ENCODE results near the gene SDHC. TPM values are rescaled to one million over a fixed set of nuclear protein-coding genes. Genes with fewer than 3 reads are reported as not detected.

The SDHC gene
- total and polyA plus RNA-seq, 2 experiments from 2014 or later: 84.4 to 107 TPM

DNA sequence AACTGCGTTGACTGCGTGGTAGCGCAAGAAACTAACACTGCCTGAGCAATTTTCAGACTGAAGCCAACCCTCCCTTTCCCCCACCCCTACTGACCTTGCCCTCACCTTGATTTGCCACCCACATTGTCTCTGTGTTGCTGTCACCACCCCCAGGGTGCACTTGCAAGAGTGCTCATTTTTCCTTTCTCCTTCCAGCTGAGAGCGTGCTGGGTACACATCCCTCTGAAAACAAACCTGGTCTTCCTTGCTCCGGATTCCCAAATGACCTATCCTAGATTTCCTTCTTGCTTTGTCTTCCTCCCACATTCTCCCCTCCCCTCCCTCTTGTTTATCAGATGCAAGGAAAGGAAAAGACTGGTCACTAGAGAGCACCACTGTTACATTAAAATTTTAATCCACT, 28.7 kb upstream of the SDHC start (continued):
- TF ChIP-seq, protein P1, sequence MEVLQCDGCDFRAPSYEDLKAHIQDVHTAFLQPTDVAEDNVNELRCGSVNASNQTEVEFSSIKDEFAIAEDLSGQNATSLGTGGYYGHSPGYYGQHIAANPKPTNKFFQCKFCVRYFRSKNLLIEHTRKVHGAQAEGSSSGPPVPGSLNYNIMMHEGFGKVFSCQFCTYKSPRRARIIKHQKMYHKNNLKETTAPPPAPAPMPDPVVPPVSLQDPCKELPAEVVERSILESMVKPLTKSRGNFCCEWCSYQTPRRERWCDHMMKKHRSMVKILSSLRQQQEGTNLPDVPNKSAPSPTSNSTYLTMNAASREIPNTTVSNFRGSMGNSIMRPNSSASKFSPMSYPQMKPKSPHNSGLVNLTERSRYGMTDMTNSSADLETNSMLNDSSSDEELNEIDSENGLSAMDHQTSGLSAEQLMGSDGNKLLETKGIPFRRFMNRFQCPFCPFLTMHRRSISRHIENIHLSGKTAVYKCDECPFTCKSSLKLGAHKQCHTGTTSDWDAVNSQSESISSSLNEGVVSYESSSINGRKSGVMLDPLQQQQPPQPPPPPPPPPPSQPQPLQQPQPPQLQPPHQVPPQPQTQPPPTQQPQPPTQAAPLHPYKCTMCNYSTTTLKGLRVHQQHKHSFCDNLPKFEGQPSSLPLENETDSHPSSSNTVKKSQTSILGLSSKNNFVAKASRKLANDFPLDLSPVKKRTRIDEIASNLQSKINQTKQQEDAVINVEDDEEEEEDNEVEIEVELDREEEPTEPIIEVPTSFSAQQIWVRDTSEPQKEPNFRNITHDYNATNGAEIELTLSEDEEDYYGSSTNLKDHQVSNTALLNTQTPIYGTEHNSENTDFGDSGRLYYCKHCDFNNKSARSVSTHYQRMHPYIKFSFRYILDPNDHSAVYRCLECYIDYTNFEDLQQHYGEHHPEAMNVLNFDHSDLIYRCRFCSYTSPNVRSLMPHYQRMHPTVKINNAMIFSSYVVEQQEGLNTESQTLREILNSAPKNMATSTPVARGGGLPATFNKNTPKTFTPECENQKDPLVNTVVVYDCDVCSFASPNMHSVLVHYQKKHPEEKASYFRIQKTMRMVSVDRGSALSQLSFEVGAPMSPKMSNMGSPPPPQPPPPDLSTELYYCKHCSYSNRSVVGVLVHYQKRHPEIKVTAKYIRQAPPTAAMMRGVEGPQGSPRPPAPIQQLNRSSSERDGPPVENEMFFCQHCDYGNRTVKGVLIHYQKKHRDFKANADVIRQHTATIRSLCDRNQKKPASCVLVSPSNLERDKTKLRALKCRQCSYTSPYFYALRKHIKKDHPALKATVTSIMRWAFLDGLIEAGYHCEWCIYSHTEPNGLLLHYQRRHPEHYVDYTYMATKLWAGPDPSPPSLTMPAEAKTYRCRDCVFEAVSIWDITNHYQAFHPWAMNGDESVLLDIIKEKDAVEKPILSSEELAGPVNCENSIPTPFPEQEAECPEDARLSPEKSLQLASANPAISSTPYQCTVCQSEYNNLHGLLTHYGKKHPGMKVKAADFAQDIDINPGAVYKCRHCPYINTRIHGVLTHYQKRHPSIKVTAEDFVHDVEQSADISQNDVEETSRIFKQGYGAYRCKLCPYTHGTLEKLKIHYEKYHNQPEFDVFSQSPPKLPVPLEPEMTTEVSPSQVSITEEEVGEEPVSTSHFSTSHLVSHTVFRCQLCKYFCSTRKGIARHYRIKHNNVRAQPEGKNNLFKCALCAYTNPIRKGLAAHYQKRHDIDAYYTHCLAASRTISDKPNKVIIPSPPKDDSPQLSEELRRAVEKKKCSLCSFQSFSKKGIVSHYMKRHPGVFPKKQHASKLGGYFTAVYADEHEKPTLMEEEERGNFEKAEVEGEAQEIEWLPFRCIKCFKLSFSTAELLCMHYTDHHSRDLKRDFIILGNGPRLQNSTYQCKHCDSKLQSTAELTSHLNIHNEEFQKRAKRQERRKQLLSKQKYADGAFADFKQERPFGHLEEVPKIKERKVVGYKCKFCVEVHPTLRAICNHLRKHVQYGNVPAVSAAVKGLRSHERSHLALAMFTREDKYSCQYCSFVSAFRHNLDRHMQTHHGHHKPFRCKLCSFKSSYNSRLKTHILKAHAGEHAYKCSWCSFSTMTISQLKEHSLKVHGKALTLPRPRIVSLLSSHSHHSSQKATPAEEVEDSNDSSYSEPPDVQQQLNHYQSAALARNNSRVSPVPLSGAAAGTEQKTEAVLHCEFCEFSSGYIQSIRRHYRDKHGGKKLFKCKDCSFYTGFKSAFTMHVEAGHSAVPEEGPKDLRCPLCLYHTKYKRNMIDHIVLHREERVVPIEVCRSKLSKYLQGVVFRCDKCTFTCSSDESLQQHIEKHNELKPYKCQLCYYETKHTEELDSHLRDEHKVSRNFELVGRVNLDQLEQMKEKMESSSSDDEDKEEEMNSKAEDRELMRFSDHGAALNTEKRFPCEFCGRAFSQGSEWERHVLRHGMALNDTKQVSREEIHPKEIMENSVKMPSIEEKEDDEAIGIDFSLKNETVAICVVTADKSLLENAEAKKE (CRISPR knock-in tag; IDR thresholded peaks at IDR 0.05): no peak
- TF ChIP-seq EZH2 (IDR thresholded peaks at IDR 0.05; ENCODE audit: low read depth, unreplicated experiment): no peak

DNA sequence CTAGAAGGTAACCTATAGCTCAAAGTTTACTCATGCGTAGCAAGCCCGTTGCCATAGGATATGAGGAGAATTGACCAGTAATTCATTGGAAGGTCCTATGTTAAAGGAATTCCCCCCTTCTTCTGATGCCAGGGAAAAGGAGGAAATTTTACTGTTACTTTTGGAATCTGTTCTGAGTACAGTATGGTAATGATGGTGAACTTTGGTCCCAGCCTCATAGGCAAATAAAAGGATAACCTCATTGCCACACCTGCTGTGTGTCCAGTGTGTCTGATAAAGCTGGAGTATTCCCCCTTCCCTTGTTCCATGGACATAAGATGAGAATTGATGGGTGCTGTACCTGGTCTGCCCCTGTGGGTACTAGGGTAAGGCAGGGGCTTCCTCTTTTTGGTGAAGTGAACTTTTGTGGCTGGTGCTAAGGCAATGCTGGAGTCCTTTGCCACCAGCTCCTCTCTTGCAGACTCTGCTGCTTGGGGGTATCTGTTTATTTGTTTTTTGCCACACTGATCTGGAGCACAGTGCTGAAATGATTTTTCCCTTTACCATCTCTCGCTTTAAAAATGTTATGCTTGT, 26.6 kb upstream of the SDHC start:
- H3K36me3 ChIP-seq (ENCODE audit: insufficient read depth): no peaks in the 10 kb centered on the region
- no peaks in the 10 kb centered on the region for H3K79me2 ChIP-seq (replicated peaks; ENCODE audit: insufficient read depth)
- peaks cover 4% of the 10 kb centered on the region for H3K36me3 Mint-ChIP-seq (ENCODE audit: low read depth)
- 0 out of 2 replicates have a peak, but pooled peaks cover 4% of the 10 kb centered on the region for H3F3A ChIP-seq (replicated peaks; ENCODE audit: low read depth)
- no peak overlapping the region for H3K27ac ChIP-seq (ENCODE audit: low read depth)
- H3K27me3 ChIP-seq (ENCODE audit: insufficient read depth): no peaks in the 10 kb centered on the region
- ATAC-seq (no peak), DNase-seq (ENCODE audit: low spot score) (no peak)
- 0 out of 2 replicates have a peak, but pooled peaks cover 7% of the 10 kb centered on the region for H3K4me1 ChIP-seq (ENCODE audit: insufficient read depth)
- H3K27me3 Mint-ChIP-seq (ENCODE audit: insufficient read depth, low read depth, poor library complexity): peaks cover 1% of the 10 kb centered on the region
- H3K4me2 ChIP-seq: no peak overlapping the region
- H3K4me3 Mint-ChIP-seq: no peak overlapping the region
- H2AFZ ChIP-seq: no peak overlapping the region
- TF ChIP-seq, protein P2, sequence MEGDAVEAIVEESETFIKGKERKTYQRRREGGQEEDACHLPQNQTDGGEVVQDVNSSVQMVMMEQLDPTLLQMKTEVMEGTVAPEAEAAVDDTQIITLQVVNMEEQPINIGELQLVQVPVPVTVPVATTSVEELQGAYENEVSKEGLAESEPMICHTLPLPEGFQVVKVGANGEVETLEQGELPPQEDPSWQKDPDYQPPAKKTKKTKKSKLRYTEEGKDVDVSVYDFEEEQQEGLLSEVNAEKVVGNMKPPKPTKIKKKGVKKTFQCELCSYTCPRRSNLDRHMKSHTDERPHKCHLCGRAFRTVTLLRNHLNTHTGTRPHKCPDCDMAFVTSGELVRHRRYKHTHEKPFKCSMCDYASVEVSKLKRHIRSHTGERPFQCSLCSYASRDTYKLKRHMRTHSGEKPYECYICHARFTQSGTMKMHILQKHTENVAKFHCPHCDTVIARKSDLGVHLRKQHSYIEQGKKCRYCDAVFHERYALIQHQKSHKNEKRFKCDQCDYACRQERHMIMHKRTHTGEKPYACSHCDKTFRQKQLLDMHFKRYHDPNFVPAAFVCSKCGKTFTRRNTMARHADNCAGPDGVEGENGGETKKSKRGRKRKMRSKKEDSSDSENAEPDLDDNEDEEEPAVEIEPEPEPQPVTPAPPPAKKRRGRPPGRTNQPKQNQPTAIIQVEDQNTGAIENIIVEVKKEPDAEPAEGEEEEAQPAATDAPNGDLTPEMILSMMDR (conservative IDR thresholded peaks at IDR 0.05; ENCODE audit: low read depth in 2 of 2): no peak
- TF ChIP-seq STAT1 (IDR thresholded peaks at IDR 0.05; ENCODE audit: unreplicated experiment) (no peak), ZNF114 (CRISPR knock-in tag; IDR thresholded peaks at IDR 0.05) (no peak)
- no peak overlapping the region for H3K4me3 ChIP-seq
- no peak overlapping the region for H3K27ac Mint-ChIP-seq
- H4K20me1 ChIP-seq (replicated peaks; ENCODE audit: insufficient read depth): no peaks in the 10 kb centered on the region
- peaks cover 12% of the 10 kb centered on the region for H3K4me1 Mint-ChIP-seq
- H3K9me3 Mint-ChIP-seq: peaks cover 5% of the 10 kb centered on the region
- H3K9me2 ChIP-seq (ENCODE audit: insufficient read depth): no peaks in the 10 kb centered on the region

All from GM23338 (cell line).